HL-60/S4 treated with retinoic acid at 250 ng/mL for 4 days and 3 days (cell line): ENCODE data around the gene PUS10.

Experiments used
- in situ Hi-C: fragments of 300-500 bp; cut with MboI; formaldehyde crosslinking; loops from 2 replicates; pipeline ENCODE4 v1.7.0; 2022; ENCODE audit warnings: low sequenced_read_pairs

The PUS10 gene

DNA sequence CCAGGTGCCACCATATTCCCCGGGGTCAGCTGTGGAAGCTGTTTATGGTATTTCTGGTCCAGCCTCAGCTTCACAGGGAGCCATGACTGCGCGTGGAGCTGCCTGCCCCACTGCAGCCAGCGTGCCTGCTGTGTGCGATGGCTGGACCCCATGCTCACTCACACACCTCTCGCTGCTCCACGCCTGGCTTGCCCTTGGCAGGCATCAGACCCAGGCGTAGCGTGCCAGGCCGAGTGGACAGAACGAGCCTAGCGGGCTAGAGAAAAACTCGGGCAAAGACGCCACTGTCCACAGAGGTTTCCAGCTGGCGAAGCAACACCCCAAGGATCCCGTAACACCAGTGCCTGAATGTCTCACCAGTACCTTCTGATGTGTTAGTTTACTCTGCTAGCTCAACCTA, 43.4 kb downstream of the PUS10 start:
- in situ Hi-C loops, result no loop called here

DNA sequence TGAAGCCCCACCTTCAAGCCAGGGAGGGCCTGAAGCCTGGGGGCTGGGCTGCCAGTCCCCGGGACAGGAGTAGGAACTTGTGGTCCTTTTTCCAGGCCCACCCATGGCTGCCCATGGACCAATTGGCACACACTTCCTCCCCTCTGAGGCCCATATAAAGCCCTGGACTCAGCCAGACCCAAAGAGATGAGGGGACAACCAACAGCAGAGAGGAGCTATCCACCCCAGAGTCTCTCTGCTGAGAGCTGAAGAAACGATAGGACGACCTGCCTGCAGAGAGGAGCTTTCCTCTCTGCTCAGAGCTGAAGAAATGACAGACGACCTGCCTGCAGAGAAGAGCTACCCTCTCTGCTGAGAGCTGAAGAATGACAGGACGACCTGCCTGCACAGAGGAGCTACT, 44.4 kb downstream of the PUS10 start:
- in situ Hi-C loops, result no loop called here

DNA sequence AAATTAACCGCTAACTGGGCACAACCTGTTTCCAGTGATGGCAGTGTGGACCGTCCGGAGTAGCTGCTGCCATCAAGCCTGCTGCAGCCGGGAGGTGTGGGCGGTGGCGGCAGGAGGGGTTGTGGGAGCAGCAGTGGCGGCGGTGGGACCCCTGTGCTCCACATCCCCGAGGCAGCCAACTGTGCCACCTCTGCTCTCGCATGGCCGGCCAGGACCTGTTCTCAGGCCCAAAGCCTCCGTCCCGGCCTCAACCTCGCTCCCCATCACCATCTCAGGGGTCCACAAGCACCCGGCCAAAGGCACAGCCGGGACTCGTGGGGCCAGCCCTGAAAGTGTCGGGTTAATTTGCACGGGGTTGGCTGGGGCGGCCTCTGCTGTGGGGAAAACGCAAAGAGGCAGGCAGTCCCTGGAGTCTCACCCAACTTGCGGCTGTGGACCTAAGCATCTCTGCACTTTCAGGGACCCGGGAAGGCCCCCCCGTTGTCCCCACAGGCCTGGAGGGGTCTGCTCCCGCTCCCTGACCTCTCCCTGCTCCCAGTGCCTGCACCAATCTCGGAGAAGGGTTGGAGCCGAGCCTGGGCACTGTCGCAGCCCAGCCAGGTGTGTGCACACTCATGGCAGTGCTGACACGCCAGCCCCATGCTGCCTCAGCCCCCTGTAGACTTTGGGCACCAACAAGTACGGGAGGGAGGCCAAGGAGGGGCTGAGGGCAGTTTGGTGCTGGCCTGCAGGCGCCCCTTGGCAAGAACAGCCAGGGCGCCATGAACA, 45.0 kb downstream of the PUS10 start:
- in situ Hi-C loops, result no loop called here

DNA sequence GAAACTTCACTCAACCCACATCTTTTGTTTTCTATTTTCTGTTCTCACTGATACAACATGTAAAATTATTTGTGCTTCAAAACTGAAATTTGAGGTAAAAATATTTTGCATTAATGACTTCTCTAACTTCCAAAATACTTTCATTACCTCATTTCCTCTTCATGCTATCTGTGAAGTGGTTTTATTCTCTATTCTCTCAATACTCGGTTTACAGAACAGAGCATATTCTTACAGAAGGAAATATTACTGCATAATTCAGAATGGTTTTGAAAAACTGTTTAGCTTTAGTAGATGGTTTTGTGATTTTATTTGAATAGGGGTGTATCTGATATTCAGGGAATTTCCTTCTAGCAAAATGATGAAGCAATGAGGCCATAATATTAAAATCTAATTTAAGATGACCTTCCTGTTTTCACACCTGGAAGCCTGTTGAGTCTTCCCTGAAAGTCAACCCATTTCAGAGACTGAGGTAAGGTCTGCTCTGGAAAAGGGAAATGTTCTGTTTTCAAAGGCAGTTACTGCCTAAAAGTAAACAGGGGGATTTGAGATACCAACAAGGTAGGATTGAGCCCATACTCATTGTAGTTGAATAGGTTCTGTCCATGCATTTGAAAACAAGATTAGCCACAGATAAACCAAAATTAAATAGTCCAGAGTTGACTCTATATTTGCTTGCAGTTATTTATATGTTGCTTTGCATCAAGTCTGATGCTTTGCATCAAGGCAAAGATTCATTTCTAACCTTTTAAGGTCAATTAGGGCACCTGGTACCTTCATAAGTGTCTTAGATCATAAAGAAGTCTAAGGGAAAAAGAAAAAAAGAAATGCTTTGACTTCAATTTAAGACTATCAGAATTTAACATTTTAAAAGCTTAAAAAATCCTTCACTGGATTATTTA, 51.3 kb downstream of the PUS10 start:
- in situ Hi-C loops, result no loop called here

DNA sequence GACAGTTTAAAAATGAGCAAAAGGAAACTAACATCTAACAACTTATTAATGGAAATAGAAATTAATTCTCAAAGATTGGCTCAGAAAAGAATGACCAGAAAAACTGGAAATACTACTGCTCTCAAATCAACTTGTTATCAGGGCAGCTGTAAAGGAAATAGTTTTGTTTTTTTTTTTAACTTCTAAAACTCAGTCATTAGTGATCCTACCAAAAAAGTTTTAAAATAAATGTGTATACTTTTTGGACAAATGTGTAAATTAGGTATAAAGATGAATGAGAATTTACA, 52.6 kb downstream of the PUS10 start:
- in situ Hi-C loops, result no loop called here

DNA sequence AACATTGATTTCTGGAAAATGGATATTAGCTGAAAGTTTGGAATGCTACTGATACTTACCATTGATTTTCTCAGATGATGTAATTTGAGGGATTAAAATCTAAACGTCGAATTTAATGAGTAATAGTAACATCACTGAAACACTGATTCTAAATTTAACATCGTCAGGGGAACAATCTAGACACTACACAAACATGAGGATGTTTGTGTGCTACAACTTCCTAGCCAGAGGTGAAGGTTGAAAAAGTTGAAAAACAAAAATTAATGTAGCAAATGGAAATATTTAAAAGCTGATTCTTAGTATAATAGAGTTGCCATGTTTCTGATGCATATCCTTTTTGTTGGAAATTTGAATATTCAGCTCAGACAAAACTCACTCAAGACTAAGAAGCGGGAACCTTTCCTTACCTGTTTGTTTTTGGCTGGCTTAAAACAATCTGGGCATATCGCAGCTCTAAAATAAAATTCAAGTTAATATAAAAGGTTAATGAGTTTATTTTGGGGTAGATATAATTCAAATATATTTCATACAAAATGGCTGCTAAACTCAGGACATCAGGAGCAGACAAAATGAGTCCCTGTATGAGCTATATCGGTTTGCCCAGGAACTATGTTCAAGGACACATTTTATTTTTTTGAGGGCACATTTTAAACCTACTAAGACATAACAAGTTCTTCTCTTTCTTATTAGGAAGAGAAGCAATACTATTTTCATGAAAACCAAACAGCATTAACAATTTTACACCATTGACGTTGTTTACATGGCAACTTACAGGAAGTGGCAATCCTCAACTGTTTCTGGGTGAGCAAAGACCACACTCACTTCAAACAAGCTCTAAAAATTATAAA, 53.2 kb downstream of the PUS10 start:
- in situ Hi-C loops, result no loop called here

DNA sequence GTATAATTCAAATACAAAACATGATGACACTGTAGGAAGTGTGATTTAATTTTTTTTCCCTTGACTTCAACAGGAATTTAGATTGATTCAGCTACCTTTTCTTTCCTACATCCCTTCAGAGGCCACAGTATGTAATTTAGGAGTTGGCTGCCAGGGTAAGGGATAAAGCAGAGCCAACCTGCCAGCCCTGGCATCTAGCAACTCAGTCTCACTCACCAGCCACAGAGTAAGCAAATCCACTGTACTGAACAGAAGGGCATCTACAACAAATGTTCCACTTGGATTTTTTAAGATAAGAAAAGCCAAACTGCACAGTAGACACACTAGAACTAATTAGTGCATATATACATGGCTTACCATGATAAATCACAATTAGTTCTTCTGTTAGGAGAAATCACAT, 54.9 kb downstream of the PUS10 start:
- in situ Hi-C loops, result no loop called here

DNA sequence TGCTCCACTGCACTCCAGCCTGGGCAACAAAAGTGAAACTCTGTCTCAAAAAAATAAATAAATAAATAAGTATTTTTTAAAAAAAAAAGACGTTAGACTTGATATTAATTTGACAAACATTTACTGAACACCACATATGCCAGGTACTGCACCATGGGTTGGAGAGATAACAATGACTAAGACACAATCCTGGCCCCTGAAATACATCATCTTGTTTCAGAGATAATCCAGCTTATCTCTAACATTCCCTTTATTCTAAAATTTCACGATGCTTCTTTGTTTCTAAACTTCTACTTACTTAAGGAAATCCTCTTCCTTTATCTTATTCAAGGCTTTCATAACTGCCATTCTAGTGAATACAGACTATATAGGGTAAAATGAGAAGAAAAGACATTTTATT, 55.5 kb downstream of the PUS10 start:
- in situ Hi-C loops, result no loop called here

DNA sequence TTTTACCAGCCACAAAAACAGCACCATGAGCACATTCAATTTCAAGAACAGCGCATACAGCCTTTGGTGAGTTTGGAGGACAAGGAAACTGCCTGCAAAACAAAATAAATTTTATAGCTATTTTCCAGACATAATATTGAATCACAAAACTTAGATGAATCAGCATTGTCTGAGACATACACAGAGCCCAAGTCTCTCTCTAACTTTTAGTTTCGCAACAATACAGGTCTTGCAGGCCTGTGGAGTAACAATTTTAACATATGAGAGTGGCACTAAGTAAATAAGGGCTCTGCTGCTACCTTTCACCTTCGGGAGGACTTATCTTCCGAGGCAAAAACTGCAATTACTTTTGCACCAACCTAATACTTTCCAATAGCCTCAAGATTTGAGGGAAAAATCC, 56.6 kb downstream of the PUS10 start:
- in situ Hi-C loops, result no loop called here

DNA sequence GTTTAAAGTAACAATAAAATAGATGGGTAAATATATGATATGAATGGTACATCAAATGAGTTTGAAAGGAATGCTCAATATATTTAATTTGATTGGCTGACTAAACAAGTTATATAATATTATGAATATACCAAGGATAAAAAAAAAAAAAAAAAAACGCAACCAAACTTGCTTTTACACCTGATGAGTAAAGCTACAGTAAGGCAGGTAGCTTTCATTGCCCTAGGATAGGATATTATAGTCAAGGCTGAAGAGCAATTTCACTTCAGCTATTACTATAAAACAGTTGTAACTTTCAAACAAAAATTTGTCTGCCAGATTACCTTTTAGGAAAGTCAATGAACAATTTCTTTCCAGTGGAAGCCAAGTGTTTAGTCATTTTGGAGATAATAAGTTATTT, 57.3 kb downstream of the PUS10 start:
- in situ Hi-C loops, result no loop called here

DNA sequence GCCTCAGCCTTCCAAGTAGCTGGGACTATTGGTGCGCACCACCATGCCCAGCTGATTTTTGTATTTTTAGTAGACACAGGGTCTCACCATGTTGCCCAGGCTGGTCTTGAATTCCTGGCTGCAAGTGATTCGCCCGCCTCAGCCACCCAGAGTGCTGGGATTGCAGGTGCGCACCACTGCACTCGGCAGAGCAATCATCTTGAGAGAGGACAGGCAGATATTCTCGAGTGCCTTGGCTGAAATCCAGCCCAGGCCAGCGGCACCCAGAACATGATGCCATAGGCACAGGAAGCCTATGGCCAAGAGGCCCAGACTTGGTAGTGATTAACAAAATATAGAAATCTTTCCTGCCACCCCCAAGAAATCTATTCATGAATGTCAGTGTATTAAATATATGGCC, 58.6 kb downstream of the PUS10 start:
- in situ Hi-C loops, result no loop called here

DNA sequence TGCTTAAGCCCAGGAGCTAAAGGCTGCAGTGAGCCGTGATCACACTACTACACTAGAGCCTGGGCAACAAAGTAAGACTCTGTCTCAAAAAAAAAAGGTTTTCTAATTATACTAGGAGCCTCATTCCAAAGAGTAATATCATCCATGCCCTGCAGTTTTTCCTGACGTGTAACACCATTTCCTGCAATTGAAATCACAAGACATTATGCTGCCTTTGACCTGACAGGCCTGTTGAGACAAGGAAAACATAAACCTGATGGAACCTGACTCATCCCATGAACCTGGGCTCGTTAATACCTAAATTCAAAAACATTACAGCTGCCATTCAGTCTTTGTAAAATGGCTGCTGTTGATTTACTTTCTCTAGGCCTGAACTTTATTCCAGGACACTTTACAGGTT, 59.3 kb downstream of the PUS10 start:
- in situ Hi-C loops, result no loop called here

DNA sequence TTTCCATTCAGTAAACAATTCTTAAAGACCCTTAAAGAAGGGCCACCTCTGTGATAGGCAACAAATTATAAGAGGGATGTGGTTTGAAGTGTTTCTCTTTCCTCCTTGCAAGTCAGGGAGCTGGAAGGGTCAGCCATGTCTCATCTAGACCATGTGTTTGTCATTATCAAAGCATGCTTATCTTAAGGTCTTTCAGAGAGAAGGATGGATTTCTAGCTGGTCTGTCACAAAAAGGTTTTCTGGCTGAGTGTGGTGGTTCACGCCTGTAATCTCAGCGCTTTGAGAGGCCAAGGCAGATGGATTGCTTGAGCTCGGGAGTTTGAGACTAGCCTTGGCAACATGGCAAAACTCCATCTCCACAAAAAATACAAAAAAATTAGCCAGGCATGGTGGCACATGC, 59.7 kb downstream of the PUS10 start:
- in situ Hi-C loops, result no loop called here

DNA sequence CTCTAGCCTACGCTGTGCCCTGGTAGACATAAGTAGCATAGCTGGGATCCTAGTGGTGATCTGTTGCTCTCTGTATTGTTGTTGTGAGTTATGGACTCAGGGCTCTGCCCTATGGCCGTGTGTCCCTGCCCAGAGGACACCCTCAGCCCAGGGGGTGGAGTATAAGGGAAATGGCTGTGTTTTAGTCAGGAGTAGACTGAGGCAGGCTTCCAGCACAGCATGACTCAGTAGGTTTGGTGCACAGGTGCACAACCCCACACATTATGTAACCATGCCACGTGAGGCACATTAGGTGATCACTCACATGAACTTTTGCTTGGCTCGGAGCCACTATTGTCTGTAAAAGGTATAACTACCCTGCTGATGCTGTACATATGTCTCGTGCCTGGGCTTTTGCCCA, 60.4 kb downstream of the PUS10 start:
- in situ Hi-C loops, result no loop called here

DNA sequence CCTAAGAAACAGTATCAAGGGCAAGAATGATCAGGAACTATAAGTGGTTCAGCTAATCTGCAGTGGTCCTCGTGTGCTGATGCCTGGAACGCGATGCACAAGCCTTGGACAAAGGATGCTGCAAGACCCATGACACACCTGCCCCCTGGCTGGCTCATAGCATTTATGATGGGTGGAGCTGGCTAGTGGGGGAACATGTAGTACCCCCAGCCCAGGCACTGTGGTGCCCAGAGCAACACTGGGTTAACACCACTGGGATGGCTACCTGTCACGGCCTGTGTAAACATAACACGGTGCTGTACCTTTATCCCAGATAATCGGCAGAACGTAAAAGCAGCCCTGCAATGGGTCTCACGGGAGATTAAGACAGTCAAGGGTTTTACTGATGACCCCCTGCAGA, 60.8 kb downstream of the PUS10 start:
- in situ Hi-C loops, result no loop called here

DNA sequence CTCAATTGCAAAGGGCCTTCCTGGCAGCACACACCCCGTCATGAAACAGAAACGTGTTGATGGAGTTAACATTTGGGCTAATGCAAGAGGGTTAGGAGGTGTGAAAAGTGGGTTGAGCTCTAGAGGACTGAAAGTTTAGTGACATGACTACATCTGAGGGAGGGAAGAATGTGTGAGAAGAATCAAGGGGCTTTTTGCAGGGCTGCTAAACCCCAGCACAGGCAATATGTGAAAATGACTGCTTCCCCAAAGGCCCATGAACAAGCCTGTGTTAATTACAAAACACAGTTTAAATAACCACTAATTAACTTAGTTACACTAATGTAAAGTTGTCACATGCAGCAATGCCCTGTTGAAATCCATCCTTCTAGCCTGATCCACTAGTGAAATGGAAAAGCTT, 63.9 kb downstream of the PUS10 start:
- in situ Hi-C loops, result no loop called here

DNA sequence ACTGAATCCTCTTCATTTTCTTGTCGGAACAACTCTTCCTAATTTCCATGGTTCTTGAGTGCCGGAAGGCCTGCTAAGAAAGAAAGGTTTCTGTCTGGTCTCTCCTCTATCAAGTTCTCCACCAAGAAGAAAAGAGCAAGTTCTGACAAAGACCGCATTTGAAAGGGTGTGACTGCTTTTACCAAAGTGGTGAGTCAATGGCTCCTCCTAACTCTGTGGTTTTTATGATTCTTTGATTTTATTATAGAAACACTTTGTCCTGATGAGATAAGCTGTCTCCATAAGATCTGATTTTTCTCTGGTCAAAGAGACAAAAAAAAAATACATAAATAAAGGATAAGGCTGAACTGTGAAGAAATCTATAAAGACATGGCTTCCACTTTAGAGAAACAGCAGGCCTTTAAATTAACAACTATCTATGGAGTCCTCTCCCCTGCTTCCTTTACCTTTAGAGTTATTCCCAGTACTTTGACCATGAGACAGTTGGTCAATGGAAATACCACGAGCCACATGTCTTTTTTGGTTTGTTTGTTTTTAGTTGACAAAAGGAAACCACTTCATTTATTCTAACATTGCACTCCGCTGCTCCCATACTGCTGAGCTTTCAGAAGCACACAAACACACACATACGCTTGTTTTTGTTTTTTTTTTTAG, 69.0 kb downstream of the PUS10 start:
- in situ Hi-C loops, result no loop called here

DNA sequence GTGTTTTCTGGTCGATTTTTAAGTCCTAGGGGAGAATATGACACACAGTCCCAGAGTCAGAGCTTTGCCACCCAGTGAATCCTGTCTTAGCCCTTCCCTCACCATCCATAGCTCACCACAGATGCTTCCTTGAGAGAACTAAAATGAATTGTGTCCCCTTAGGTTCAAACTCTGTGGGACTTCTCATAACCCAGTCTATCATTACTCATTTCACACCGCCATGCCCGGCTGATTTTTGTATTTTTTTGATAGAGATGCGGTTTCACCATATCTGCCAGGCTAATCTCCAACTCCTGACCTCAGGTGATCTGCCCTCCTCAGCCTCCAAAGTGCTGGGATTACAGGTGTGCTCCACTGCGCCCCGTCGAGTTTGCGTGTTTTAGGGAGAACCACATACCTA, 69.9 kb downstream of the PUS10 start:
- in situ Hi-C loops, result no loop called here

DNA sequence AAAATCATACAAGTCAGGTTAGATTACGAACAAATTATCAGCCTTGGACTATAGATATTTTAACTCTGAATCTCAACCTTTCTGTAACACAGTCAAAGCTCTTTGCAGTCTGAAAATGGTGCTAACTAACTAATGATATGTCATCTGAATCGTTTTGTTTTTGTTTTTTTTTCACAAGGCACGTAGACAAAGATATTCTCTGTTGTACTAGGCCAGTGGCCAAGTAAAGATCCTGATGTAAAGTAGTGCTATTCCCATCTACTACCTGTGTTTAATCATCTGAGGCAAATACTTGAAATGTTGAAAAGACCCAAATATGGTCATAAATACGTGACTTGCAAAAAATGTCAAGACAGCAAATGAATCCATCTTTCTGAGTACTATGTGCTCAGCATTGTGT, 71.0 kb downstream of the PUS10 start:
- in situ Hi-C loops, result no loop called here

DNA sequence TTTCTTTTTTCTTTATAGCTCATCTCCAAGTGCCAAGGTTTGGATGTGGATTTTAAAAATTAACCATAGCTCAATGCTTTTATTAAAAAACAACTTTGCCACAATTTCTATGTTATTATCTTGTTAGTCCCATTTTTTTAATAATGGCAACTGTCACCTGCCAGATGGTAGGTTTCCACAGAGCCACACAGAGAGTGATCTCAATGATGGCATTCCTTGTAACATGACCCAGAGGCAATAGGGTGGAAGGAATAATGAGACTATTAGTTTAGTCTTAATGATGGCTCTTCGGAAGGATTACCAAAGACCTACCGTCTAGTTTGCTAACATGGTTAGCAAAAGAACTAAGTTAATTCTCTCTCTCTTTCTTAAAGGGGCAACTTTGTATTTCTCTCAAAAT, 72.7 kb downstream of the PUS10 start:
- in situ Hi-C loops, result no loop called here

DNA sequence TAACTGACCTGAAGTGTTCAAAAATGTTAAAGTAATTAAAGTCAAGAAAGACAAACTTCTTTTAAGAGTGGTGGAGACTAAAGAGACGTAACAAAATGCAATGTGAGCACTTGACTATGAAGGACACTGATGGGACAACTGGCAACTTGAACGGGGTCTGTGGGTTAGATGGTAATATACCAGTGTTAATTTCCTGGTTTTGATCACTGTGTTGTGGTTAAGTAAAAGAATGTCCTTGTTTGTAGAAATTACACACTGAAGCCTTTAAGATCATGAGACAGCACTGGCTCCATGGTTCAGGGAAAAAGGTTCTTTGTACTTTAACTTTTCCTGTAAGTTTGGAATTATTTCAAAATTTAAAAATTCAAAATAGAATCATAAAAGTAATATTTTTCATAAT, 78.4 kb downstream of the PUS10 start:
- in situ Hi-C loops, result no loop called here
